ENCODE measurements around the gene GYS2. TPM values are rescaled to one million over a fixed set of nuclear protein-coding genes. Genes with fewer than 3 reads are reported as not detected.

Gene GYS2
- total RNA-seq, 1 donor from 2014 or later, result not detected

DNA sequence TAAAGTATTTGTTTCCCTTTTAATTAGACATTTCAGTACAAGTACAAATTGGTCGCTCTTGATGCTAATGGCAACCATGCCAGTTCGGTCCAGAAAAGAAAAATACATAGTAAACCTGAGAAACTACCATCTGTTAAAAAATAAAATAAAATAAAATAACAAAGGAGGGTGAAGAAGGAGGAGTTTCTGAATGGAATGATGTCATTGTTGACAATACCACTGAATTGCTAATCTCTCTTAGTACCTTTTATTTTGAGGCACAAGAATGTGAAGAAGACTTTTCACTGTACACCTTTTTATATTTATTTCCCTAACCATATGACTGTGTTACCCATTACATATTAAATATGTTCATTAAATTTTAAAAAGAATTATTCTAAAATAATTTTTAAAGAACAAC is 59.1 kb downstream of the GYS2 start:
- H3K9me3 ChIP-seq (ENCODE audit: insufficient read depth, low read depth, low read length), result no peaks in the 10 kb centered on the region
- DNase-seq (ENCODE audit: low read depth) (no peak), FAIRE-seq (no peak)
- no peaks in the 10 kb centered on the region for H3K27me3 Mint-ChIP-seq (ENCODE audit: low read depth, unreplicated experiment)
- H3K36me3 Mint-ChIP-seq (ENCODE audit: low read depth, unreplicated experiment), result no peaks in the 10 kb centered on the region
- H3K4me3 Mint-ChIP-seq (ENCODE audit: unreplicated experiment), result no peak overlapping the region
- H3K27me3 ChIP-seq (ENCODE audit: insufficient read depth, low read length), result no peaks in the 10 kb centered on the region
- no peak overlapping the region for H2AFZ ChIP-seq (ENCODE audit: low read depth, low read length)
- H3K79me2 ChIP-seq (ENCODE audit: insufficient read depth, low read length), result no peaks in the 10 kb centered on the region
- H3K4me3 ChIP-seq (ENCODE audit: insufficient read depth, low read depth, low read length), result no peak overlapping the region
- H3K27ac ChIP-seq (ENCODE audit: low read depth, low read length), result no peak overlapping the region
- H3K4me2 ChIP-seq (ENCODE audit: low read length), result no peak overlapping the region
- no peaks in the 10 kb centered on the region for H3K9me3 Mint-ChIP-seq (ENCODE audit: unreplicated experiment)
- no peaks in the 10 kb centered on the region for H3K36me3 ChIP-seq (ENCODE audit: insufficient read depth, low read length)
- no peak overlapping the region for H3K27ac Mint-ChIP-seq (ENCODE audit: unreplicated experiment)
- H4K20me1 ChIP-seq (ENCODE audit: insufficient read depth, low read length), result no peaks in the 10 kb centered on the region
- peaks cover 19% of the 10 kb centered on the region for H3K4me1 Mint-ChIP-seq (ENCODE audit: low read depth, unreplicated experiment)
- no peak overlapping the region for H3K9ac ChIP-seq (ENCODE audit: low read length)
- TF ChIP-seq, protein P1, sequence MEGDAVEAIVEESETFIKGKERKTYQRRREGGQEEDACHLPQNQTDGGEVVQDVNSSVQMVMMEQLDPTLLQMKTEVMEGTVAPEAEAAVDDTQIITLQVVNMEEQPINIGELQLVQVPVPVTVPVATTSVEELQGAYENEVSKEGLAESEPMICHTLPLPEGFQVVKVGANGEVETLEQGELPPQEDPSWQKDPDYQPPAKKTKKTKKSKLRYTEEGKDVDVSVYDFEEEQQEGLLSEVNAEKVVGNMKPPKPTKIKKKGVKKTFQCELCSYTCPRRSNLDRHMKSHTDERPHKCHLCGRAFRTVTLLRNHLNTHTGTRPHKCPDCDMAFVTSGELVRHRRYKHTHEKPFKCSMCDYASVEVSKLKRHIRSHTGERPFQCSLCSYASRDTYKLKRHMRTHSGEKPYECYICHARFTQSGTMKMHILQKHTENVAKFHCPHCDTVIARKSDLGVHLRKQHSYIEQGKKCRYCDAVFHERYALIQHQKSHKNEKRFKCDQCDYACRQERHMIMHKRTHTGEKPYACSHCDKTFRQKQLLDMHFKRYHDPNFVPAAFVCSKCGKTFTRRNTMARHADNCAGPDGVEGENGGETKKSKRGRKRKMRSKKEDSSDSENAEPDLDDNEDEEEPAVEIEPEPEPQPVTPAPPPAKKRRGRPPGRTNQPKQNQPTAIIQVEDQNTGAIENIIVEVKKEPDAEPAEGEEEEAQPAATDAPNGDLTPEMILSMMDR (IDR thresholded peaks at IDR 0.05; ENCODE audit: insufficient read depth, low read depth, low read length), result no peak
- H3K4me1 ChIP-seq (ENCODE audit: insufficient read depth, low read length), result no peaks in the 10 kb centered on the region

DNA sequence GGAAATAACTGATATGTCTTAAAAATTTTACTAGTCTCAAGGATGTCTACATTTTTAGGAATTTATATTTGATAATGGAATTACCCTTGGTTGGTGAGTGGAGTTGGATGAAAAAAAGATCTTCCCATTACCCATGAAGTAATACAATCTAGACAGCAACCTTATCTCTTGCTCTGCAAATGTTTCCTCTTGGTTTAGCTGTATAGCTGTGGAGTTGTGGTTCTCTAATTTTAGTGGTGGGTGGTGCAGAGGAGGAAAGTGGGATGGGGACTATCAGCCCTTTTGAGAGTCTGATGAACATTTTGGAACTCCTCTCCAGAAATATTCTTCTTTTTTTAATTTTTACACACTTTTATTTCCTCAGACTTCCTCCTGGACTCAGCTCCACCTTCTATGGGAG is 61.5 kb downstream of the GYS2 start:
- H3K27ac ChIP-seq (ENCODE audit: low read depth, low read length), result no peak overlapping the region
- H3K4me1 Mint-ChIP-seq (ENCODE audit: low read depth, unreplicated experiment), result peaks cover 19% of the 10 kb centered on the region

DNA sequence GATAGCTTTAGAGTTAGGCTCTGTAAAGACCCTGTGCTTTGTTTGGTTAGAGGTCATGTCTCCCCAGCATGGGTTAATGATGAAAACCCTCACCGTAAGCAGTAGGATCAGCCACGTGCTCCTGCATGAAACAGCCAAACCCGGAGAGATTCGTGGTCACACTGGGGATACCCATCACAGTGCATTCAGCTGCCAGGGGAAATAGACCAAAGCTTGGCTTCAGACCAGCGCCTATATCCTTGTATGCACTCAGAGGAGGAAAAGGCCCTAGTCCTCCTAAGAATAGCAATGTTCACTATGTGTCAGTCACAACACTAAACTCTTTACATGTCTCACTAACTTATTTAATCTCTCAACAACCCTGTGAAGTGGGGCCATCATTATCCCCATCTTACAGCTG is 62.2 kb downstream of the GYS2 start:
- no peak overlapping the region for H3K9ac ChIP-seq (ENCODE audit: low read length)
- no peaks in the 10 kb centered on the region for H3K36me3 Mint-ChIP-seq (ENCODE audit: low read depth, unreplicated experiment)
- H3K27ac Mint-ChIP-seq (ENCODE audit: unreplicated experiment), result no peak overlapping the region
- H3K27ac ChIP-seq (ENCODE audit: low read depth, low read length), result no peak overlapping the region
- TF ChIP-seq EZH2 (IDR thresholded peaks at IDR 0.05; ENCODE audit: insufficient read depth, low read length), result no peak
- TF ChIP-seq, protein P1 (IDR thresholded peaks at IDR 0.05; ENCODE audit: insufficient read depth, low read depth, low read length), result no peak
- H3K27me3 ChIP-seq (ENCODE audit: insufficient read depth, low read length), result no peaks in the 10 kb centered on the region
- peaks cover 15% of the 10 kb centered on the region for H3K4me1 Mint-ChIP-seq (ENCODE audit: low read depth, unreplicated experiment)
- H3K4me3 ChIP-seq (ENCODE audit: insufficient read depth, low read depth, low read length), result no peak overlapping the region
- H2AFZ ChIP-seq (ENCODE audit: low read depth, low read length), result no peak overlapping the region
- H3K4me2 ChIP-seq (ENCODE audit: low read length), result no peak overlapping the region
- no peaks in the 10 kb centered on the region for H4K20me1 ChIP-seq (ENCODE audit: insufficient read depth, low read length)
- no peak for DNase-seq (ENCODE audit: low read depth)
- H3K79me2 ChIP-seq (ENCODE audit: insufficient read depth, low read length), result no peaks in the 10 kb centered on the region
- H3K9me3 Mint-ChIP-seq (ENCODE audit: unreplicated experiment), result no peaks in the 10 kb centered on the region
- no peaks in the 10 kb centered on the region for H3K36me3 ChIP-seq (ENCODE audit: insufficient read depth, low read length)
- H3K27me3 Mint-ChIP-seq (ENCODE audit: low read depth, unreplicated experiment), result no peaks in the 10 kb centered on the region
- no peak overlapping the region for H3K4me3 Mint-ChIP-seq (ENCODE audit: unreplicated experiment)
- H3K4me1 ChIP-seq (ENCODE audit: insufficient read depth, low read length), result no peaks in the 10 kb centered on the region
- H3K9me3 ChIP-seq (ENCODE audit: insufficient read depth, low read depth, low read length), result no peaks in the 10 kb centered on the region
- FAIRE-seq, result no peak

More for the DNA sequence above, 61.5 kb downstream of the GYS2 start:
- Mint-ChIP-seq H3K27ac (ENCODE audit: unreplicated experiment) (no peak overlapping the region), H3K27me3 (ENCODE audit: low read depth, unreplicated experiment) (no peaks in the 10 kb centered on the region), H3K4me3 (ENCODE audit: unreplicated experiment) (no peak overlapping the region), H3K9me3 (ENCODE audit: unreplicated experiment) (no peaks in the 10 kb centered on the region), H3K36me3 (ENCODE audit: low read depth, unreplicated experiment) (no peaks in the 10 kb centered on the region)
- no peaks in the 10 kb centered on the region for H3K36me3 ChIP-seq (ENCODE audit: insufficient read depth, low read length)
- TF ChIP-seq EZH2 (IDR thresholded peaks at IDR 0.05; ENCODE audit: insufficient read depth, low read length), result no peak
- TF ChIP-seq, protein P1 (IDR thresholded peaks at IDR 0.05; ENCODE audit: insufficient read depth, low read depth, low read length), result no peak
- no peak overlapping the region for H2AFZ ChIP-seq (ENCODE audit: low read depth, low read length)
- FAIRE-seq (no peak), DNase-seq (ENCODE audit: low read depth) (no peak)
- no peak overlapping the region for H3K4me3 ChIP-seq (ENCODE audit: insufficient read depth, low read depth, low read length)
- H4K20me1 ChIP-seq (ENCODE audit: insufficient read depth, low read length), result no peaks in the 10 kb centered on the region
- no peaks in the 10 kb centered on the region for H3K9me3 ChIP-seq (ENCODE audit: insufficient read depth, low read depth, low read length)
- H3K4me1 ChIP-seq (ENCODE audit: insufficient read depth, low read length), result no peaks in the 10 kb centered on the region
- H3K9ac ChIP-seq (ENCODE audit: low read length), result no peak overlapping the region
- H3K79me2 ChIP-seq (ENCODE audit: insufficient read depth, low read length), result no peaks in the 10 kb centered on the region
- no peaks in the 10 kb centered on the region for H3K27me3 ChIP-seq (ENCODE audit: insufficient read depth, low read length)
- H3K4me2 ChIP-seq (ENCODE audit: low read length), result no peak overlapping the region

Measured in astrocyte (in vitro differentiated cells and primary cell).